Nephron (organoid): Measurements from ENCODE around the gene PLPP1.

ENCODE experiments used
- H3K27ac Mint-ChIP-seq, 3 experiments: 2 replicates each; pipeline ENCODE4 v1.8.0; 2020; ENCODE audit warnings: mixed read lengths in 3 of 3, mild to moderate bottlenecking in 2 of 3, moderate library complexity in 1 of 3
- H3K27me3 Mint-ChIP-seq: 2 replicates; pipeline ENCODE4 v1.8.0; 2021; ENCODE audit warnings: low read depth, mild to moderate bottlenecking, moderate library complexity, mixed read lengths
- H3K36me3 Mint-ChIP-seq: 2 replicates; pipeline ENCODE4 v1.8.0; 2020; ENCODE audit warnings: low read depth, mixed read lengths
- H3K4me1 Mint-ChIP-seq: 2 replicates; pipeline ENCODE4 v1.8.0; 2020; ENCODE audit warnings: mixed read lengths
- H3K4me3 Mint-ChIP-seq, 3 experiments: 2 replicates each; pipeline ENCODE4 v1.8.0; 2020; ENCODE audit warnings: mild to moderate bottlenecking in 3 of 3, mixed read lengths in 3 of 3, moderate library complexity in 2 of 3
- H3K9me3 Mint-ChIP-seq: 2 replicates; pipeline ENCODE4 v1.8.0; 2020; ENCODE audit warnings: mixed read lengths
- CTCF ChIP-seq, 3 experiments: fragments of 200-600 bp; sonication (generic); IDR thresholded peaks; one replicate each; pipeline ENCODE4 v1.5.0; 2021; ENCODE audit warnings: antibody characterized with exemption in 3 of 3; ENCODE audit not compliant: unreplicated experiment in 3 of 3

The PLPP1 gene

GRCh38 chr5:55535199-55535905 lies 588 bp upstream of the PLPP1 start:
- H3K36me3 Mint-ChIP-seq, result peaks cover 8% of the 10 kb centered on the region

GRCh38 chr5:55533521-55534435 lies 986 bp downstream of the PLPP1 start:
- no peaks in the 10 kb centered on the region for H3K9me3 Mint-ChIP-seq
- peaks cover 13% of the 10 kb centered on the region for H3K36me3 Mint-ChIP-seq
- peaks cover 43% of the 10 kb centered on the region for H3K4me1 Mint-ChIP-seq
- H3K27ac Mint-ChIP-seq, result peak overlapping the region; percentile 73 to 90 (median 77)
- H3K27me3 Mint-ChIP-seq, result no peaks in the 10 kb centered on the region
- H3K4me3 Mint-ChIP-seq, result peak overlapping the region; percentile 89 to 97 (median 97)
- no peak for TF ChIP-seq CTCF (IDR thresholded peaks at IDR 0.05; ENCODE audit: unreplicated experiment in 3 of 3)

More at GRCh38 chr5:55535199-55535905, 588 bp upstream of the PLPP1 start:
- no peaks in the 10 kb centered on the region for H3K27me3 Mint-ChIP-seq
- H3K9me3 Mint-ChIP-seq, result no peaks in the 10 kb centered on the region
- H3K27ac Mint-ChIP-seq, result peak overlapping the region; percentile 76 to 93 (median 86)
- peaks cover 41% of the 10 kb centered on the region for H3K4me1 Mint-ChIP-seq
- TF ChIP-seq CTCF (IDR thresholded peaks at IDR 0.05; ENCODE audit: unreplicated experiment in 3 of 3), result no peak
- peak overlapping the region; percentile 94 to 97 (median 94) for H3K4me3 Mint-ChIP-seq

- no peaks in the 10 kb centered on the region for H3K9me3 Mint-ChIP-seq
- peak overlapping the region in 1 of 3 experiments; percentile 50 for H3K27ac Mint-ChIP-seq
- H3K4me3 Mint-ChIP-seq, result peak overlapping the region; percentile 43 to 81 (median 54)
- no peak for TF ChIP-seq CTCF (IDR thresholded peaks at IDR 0.05; ENCODE audit: unreplicated experiment in 3 of 3)
- peaks cover 50% of the 10 kb centered on the region for H3K4me1 Mint-ChIP-seq
- H3K27me3 Mint-ChIP-seq, result no peaks in the 10 kb centered on the region
- H3K36me3 Mint-ChIP-seq, result peaks cover 13% of the 10 kb centered on the region
Observed at GRCh38 chr5:55530669-55531068, 4.1 kb downstream of the PLPP1 start.

- no peak for TF ChIP-seq CTCF (IDR thresholded peaks at IDR 0.05; ENCODE audit: unreplicated experiment in 3 of 3)
- no peaks in the 10 kb centered on the region for H3K36me3 Mint-ChIP-seq
- peaks cover 51% of the 10 kb centered on the region for H3K4me1 Mint-ChIP-seq
- no peaks in the 10 kb centered on the region for H3K27me3 Mint-ChIP-seq
- no peaks in the 10 kb centered on the region for H3K9me3 Mint-ChIP-seq
- no peak overlapping the region for H3K4me3 Mint-ChIP-seq
- peak overlapping the region; percentile 25 to 48 (median 36) for H3K27ac Mint-ChIP-seq
Observed at GRCh38 chr5:55524816-55525215, 9.9 kb downstream of the PLPP1 start.

GRCh38 chr5:55523293-55523692 lies 11.5 kb downstream of the PLPP1 start:
- peaks cover 57% of the 10 kb centered on the region for H3K4me1 Mint-ChIP-seq
- H3K36me3 Mint-ChIP-seq, result no peaks in the 10 kb centered on the region
- no peaks in the 10 kb centered on the region for H3K27me3 Mint-ChIP-seq
- H3K27ac Mint-ChIP-seq, result peak overlapping the region in 2 of 3 experiments; percentile 25 to 35
- no peak for TF ChIP-seq CTCF (IDR thresholded peaks at IDR 0.05; ENCODE audit: unreplicated experiment in 3 of 3)
- no peak overlapping the region for H3K4me3 Mint-ChIP-seq
- no peaks in the 10 kb centered on the region for H3K9me3 Mint-ChIP-seq
